Neutrophil (primary cell): ENCODE data around the gene SOX8.

ENCODE experiments used
- H3K27ac ChIP-seq: fragments of 200-600 bp; sonication (generic); 2 replicates; pipeline ENCODE4 v1.5.1; 2016; ENCODE audit warnings: mild to moderate bottlenecking, moderate library complexity
- H3K27me3 ChIP-seq: fragments of 200-600 bp; sonication (generic); 2 replicates; pipeline ENCODE4 v1.6.0; 2016; ENCODE audit warnings: mild to moderate bottlenecking
- H3K36me3 ChIP-seq: fragments of 200-600 bp; sonication (generic); 2 replicates; pipeline ENCODE4 v1.5.1; 2017
- H3K4me1 ChIP-seq, 2 experiments: fragments of 200-600 bp in 1 of 2; sonication (generic) in 1 of 2; 1 replicate in 1 of 2; 2 replicates in 1 of 2; pipeline versions ENCODE4 v1.5.1 to v1.6.1; 2013 to 2016; ENCODE audit warnings: low read depth in 1 of 2, low read length in 1 of 2, mild to moderate bottlenecking in 1 of 2, moderate library complexity in 1 of 2; ENCODE audit not compliant: control insufficient read depth in 1 of 2, insufficient read depth in 1 of 2
- H3K4me3 ChIP-seq, 2 experiments: fragments of 200-600 bp in 1 of 2; sonication (generic) in 1 of 2; 1 replicate in 1 of 2; 2 replicates in 1 of 2; pipeline ENCODE4 v1.5.1; 2013 to 2016; ENCODE audit warnings: low read depth in 1 of 2, low read length in 1 of 2, mild to moderate bottlenecking in 1 of 2, moderate library complexity in 1 of 2
- H3K9me3 ChIP-seq: fragments of 200-600 bp; sonication (generic); 2 replicates; pipeline ENCODE4 v1.5.1; 2016
- CTCF ChIP-seq: fragments of 200-600 bp; sonication (generic); IDR thresholded peaks from 2 replicates; pipeline ENCODE4 v1.5.1; 2016; ENCODE audit warnings: antibody characterized with exemption

Gene SOX8

DNA sequence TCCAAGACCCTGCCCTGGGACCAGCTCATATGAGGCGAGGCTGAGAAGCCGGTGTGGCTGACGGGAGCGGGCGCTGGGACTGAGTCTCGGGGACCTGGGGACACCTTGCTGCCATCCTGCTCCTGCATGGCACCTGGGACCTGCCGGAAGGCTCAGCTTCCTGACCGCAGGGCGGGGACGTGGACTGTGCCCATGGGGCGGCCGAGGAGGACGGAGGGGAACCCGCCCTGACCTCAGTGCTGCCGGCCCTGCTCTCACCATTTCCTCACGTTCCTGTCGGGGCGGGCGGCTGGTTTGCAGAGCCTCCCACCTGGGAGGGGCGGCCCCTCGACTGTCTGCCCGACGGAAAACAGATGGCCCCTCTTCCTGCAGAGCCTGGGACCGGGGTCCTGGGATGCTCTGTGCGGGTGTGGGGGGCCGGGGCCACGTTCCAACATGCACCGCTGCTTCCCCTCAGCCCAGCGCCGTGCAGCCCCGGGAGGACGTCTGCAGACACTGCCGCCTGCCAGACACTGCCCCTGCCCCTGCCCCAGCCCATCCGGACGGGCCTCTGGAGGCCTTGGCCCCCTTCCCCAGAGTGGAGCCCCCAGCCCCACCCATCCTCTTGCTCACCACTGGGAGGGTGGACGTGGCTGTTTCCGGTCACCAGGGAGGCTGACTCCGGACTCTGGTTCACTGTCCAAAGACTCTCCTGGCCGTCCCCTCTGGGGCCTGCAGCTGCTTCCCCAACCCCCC is 47.1 kb downstream of the SOX8 start:
- peaks cover 38% of the 10 kb centered on the region for H3K27me3 ChIP-seq

DNA sequence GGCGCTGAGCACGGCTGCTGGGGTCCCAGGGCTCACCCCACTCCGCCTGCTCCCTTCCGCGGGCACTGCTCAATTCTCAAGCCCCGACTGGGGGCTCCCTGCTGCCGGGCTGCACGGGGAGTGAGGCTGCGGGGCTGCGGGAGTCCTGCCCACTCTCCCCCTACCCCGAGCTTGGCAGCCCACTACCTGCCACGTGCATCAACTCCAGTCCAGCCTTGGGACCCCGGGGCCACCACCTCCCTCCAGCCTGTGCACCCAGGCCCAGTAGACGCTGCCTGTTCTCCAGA is 47.6 kb downstream of the SOX8 start:
- Histone ChIP-seq H3K27ac (no peak overlapping the region), H3K36me3 (no peaks in the 10 kb centered on the region), H3K4me3 (no peak overlapping the region), H3K4me1 (no peaks in the 10 kb centered on the region), H3K9me3 (no peaks in the 10 kb centered on the region), H3K27me3 (peaks cover 38% of the 10 kb centered on the region)
- TF ChIP-seq CTCF: no peak

More for the DNA sequence above, 47.1 kb downstream of the SOX8 start:
- Histone ChIP-seq H3K36me3 (no peaks in the 10 kb centered on the region), H3K9me3 (no peaks in the 10 kb centered on the region), H3K27ac (no peak overlapping the region), H3K4me3 (no peak overlapping the region), H3K4me1 (no peaks in the 10 kb centered on the region)
- no peak for TF ChIP-seq CTCF

DNA sequence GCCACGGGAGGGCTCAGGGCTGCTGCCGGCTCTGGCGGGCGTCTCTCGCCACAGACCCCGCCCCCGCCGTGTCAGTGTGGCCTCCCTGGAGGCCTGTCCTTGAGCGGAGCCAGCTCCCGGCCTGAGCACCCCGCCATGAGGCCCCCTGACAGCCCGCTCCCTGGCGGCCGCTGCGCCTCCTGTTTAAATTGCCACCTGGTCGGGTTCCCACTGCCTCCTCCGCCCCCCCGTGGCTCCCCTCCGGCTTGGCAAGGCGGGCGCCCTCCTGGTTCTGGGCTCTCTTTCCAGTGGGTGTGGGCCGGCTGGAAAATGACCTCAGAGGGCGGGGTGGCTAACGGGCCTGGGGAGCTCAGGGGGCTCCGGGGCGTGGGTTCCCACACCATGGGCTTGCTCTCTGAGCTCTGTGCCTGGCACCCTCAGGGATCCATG is 48.9 kb downstream of the SOX8 start:
- H3K36me3 ChIP-seq: no peaks in the 10 kb centered on the region
- no peaks in the 10 kb centered on the region for H3K9me3 ChIP-seq
- no peak for TF ChIP-seq CTCF
- no peaks in the 10 kb centered on the region for H3K4me1 ChIP-seq
- no peak overlapping the region for H3K27ac ChIP-seq
- H3K4me3 ChIP-seq: no peak overlapping the region
- H3K27me3 ChIP-seq: peaks cover 38% of the 10 kb centered on the region

GRCh38 chr16:1031666-1032065 is 50.1 kb downstream of the SOX8 start:
- Histone ChIP-seq H3K4me3 (no peak overlapping the region), H3K27ac (no peak overlapping the region), H3K4me1 (no peaks in the 10 kb centered on the region), H3K27me3 (peaks cover 47% of the 10 kb centered on the region), H3K9me3 (no peaks in the 10 kb centered on the region), H3K36me3 (no peaks in the 10 kb centered on the region)
- no peak for TF ChIP-seq CTCF

DNA sequence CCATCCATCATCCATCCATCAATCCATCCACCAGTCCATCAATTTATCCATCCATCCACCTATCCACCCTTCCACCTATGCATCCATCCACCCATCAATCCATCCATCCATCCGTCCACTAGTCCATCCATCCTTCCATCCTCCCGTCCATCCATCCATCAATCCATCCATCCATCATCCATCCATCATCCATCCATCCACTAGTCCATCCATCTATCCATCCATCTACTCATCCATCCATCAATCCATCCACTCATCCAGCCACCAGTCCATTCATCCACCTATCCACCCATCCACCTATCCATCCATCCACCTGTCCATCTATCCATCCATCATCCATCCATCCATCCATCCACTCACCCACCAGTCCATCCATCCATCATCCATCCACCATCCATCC is 51.0 kb downstream of the SOX8 start:
- no peak overlapping the region for H3K4me3 ChIP-seq
- no peaks in the 10 kb centered on the region for H3K4me1 ChIP-seq
- no peak overlapping the region for H3K27ac ChIP-seq
- no peak for TF ChIP-seq CTCF
- H3K9me3 ChIP-seq: no peaks in the 10 kb centered on the region
- no peaks in the 10 kb centered on the region for H3K36me3 ChIP-seq
- H3K27me3 ChIP-seq: peaks cover 50% of the 10 kb centered on the region
